Heart left ventricle (tissue), 16 donors: ENCODE data around the gene SETBP1. TPM values are rescaled to one million over a fixed set of nuclear protein-coding genes. Genes with fewer than 3 reads are reported as not detected.

ENCODE experiments used
- ATAC-seq, 4 donors: fragments of 200-7000 bp; cut with Tn5 transposase; one replicate each; pipeline ENCODE4 v1.9.1; 2020 to 2022; ENCODE audit warnings: moderate library complexity in 4 of 4, mild to moderate bottlenecking in 3 of 4, moderate number of reproducible peaks in 1 of 4
- DNase-seq, 5 donors: peaks; one replicate each; pipeline ENCODE4 v3.0.0-alpha.2; 2020
- H3K27ac ChIP-seq, 12 donors: fragments of 200-600 bp; sonication (generic) in 4 of 12; one replicate each; pipeline versions ENCODE4 v1.5.0 to v1.8.0; 2016 to 2022; ENCODE audit warnings: mild to moderate bottlenecking in 2 of 12
- H3K27me3 ChIP-seq, 9 donors: fragments of 200-600 bp; sonication (generic) in 2 of 9; one replicate each; pipeline versions ENCODE4 v1.5.1 to v1.8.0; 2016 to 2022; ENCODE audit warnings: mild to moderate bottlenecking in 3 of 9
- H3K36me3 ChIP-seq, 9 donors: fragments of 200-600 bp; sonication (generic) in 2 of 9; one replicate each; pipeline versions ENCODE4 v1.5.0 to v1.8.0; 2018 to 2022; ENCODE audit warnings: mild to moderate bottlenecking in 2 of 9
- H3K4me1 ChIP-seq, 12 donors: fragments of 200-600 bp; sonication (generic) in 4 of 12; one replicate each; pipeline versions ENCODE4 v1.5.0 to v1.8.0; 2016 to 2022; ENCODE audit warnings: mild to moderate bottlenecking in 3 of 12
- H3K4me3 ChIP-seq, 12 donors: fragments of 200-600 bp; sonication (generic) in 4 of 12; one replicate each; pipeline versions ENCODE4 v1.5.0 to v1.8.0; 2017 to 2022; ENCODE audit warnings: mild to moderate bottlenecking in 9 of 12, moderate library complexity in 4 of 12
- H3K9me3 ChIP-seq, 12 donors: fragments of 200-600 bp; sonication (generic) in 4 of 12; one replicate each; pipeline versions ENCODE4 v1.5.0 to v1.8.0; 2016 to 2022; ENCODE audit warnings: mild to moderate bottlenecking in 1 of 12
- CTCF ChIP-seq, 12 donors: fragments of 200-600 bp; sonication (generic) in 4 of 12; IDR thresholded peaks; one replicate each; pipeline versions ENCODE4 v1.5.0 to v1.8.0; 2018 to 2022; ENCODE audit warnings: antibody characterized with exemption in 12 of 12, mild to moderate bottlenecking in 5 of 12
- POLR2A ChIP-seq, 2 donors: fragments of 450-650 bp; IDR thresholded peaks; one replicate each; pipeline ENCODE4 v1.6.1; 2017; ENCODE audit warnings: antibody characterized with exemption in 2 of 2, mild to moderate bottlenecking in 2 of 2, moderate library complexity in 2 of 2
- WGBS, 4 donors: extraction: QIAGEN DNeasy Blood & Tissue Kit in 2 of 4; methylation state at CpG; one replicate each; pipeline versions ENCODE4 v1.1.5 to v1.1.7; 2013 to 2018; 5-methylcytosine and 5-hydroxymethylcytosine counted together
- intact Hi-C, 10 donors: fragments of 100-400 bp; cut with DNase I; formaldehyde crosslinking; loops; one replicate each; pipeline versions ENCODE4 v1.11.1 to v1.14.2; 2022
- polyA plus RNA-seq, 2 donors: library from polyadenylated mRNA; stranded (reverse); fragments of 200-250 nt; gene quantifications; one replicate each; pipeline ENCODE4 v1.2.3, GENCODE V29; 2013
- total RNA-seq, 9 donors: library from RNA; depleted of rRNA in 2 of 9; stranded (reverse); fragments of >200 nt in 2 of 9; fragmentation: NEBNext Ultra II Directional in 3 of 9; extraction: Animal tissue kit (Norgen Biotek cat#: 25700) in 3 of 9; gene quantifications; one replicate each; pipeline versions ENCODE4 v1.1.0 to v1.2.4, GENCODE V29; 2016 to 2023
- donor health status: ischemic (EF 13 %, LVEDD 7.1; RV severe dilation, severe dysfunction).
- donor health status: healthy with polysubstance abuse.
- donor health status: DM: no; HTN: yes; CAD: no.
- donor health status: DM: no; HTN: no; CAD: no.
- donor health status: ischemic (EF 25% LVEDD 6.9; RV normal size, moderate dysfunction).
- donor health status: ischemic (EF 25% LVEDD 5.7; RV mildly dilated, moderate dysfunction).
- donor health status: healthy.
- donor health status: DM: yes; HTN: yes; CAD: no.
- donor health status: ischemic (EF 35%, LVEDD 5.7; RV mildly dilated, moderate dysfunction).
- donor health status: nonischemic (EF 11% LVEDD 7.7; RV severe dilation, severe dysfunction).
- donor health status: DM: yes; HTN: yes; CAD: no.
- donor health status: PGD.
- donor health status: ischemic (EF 29% LVEDD 5.4; RV normal size, mild dysfunction).
- donor health status: nonischemic (EF 23%, LVEDD 6.1; RV moderate dilation, normal function).

SETBP1 gene
- total and polyA plus RNA-seq, 11 donors: 1.2 to 10.6 (median 5.5) TPM

- 84 to 91% (median 89%) methylated on average over 2 of the region's 2 CpGs for WGBS, 4 donors
- intact Hi-C loops: no loop called here
- H3K4me3 ChIP-seq: no peak overlapping the region
- ATAC-seq: no peak
- peak in 5 of 12 donors; percentile 6 to 45 (median 29) for TF ChIP-seq CTCF (IDR thresholded peaks at IDR 0.05)
- no peak for TF ChIP-seq POLR2A (IDR thresholded peaks at IDR 0.05)
- no peak for DNase-seq
- peaks cover 0 to 13% (median 0%) of the 10 kb centered on the region in 12 donors for H3K4me1 ChIP-seq
- no peaks in the 10 kb centered on the region for H3K9me3 ChIP-seq
- H3K36me3 ChIP-seq: no peaks in the 10 kb centered on the region
- no peaks in the 10 kb centered on the region for H3K27me3 ChIP-seq
- H3K27ac ChIP-seq: no peak overlapping the region
These were observed 292.6 kb downstream of the SETBP1 start for GRCh38 chr18:44973282-44973681.

GRCh38 chr18:44974174-44974573 lies 293.5 kb downstream of the SETBP1 start:
- TF ChIP-seq CTCF (IDR thresholded peaks at IDR 0.05) (no peak), POLR2A (IDR thresholded peaks at IDR 0.05) (no peak)
- no peak overlapping the region for H3K27ac ChIP-seq
- ATAC-seq: no peak
- DNase-seq: no peak
- no peak overlapping the region for H3K4me3 ChIP-seq
- peaks cover 0 to 9% (median 0%) of the 10 kb centered on the region in 12 donors for H3K4me1 ChIP-seq
- H3K9me3 ChIP-seq: no peaks in the 10 kb centered on the region
- WGBS, 4 donors: 91 to 100% (median 96%) methylated on average over 2 of the region's 2 CpGs
- H3K27me3 ChIP-seq: no peaks in the 10 kb centered on the region
- no peaks in the 10 kb centered on the region for H3K36me3 ChIP-seq
- intact Hi-C loops: no loop called here

GRCh38 chr18:44977856-44978255 lies 297.2 kb downstream of the SETBP1 start:
- TF ChIP-seq POLR2A (IDR thresholded peaks at IDR 0.05) (no peak), CTCF (IDR thresholded peaks at IDR 0.05) (no peak)
- no peak overlapping the region for H3K27ac ChIP-seq
- no peaks in the 10 kb centered on the region for H3K36me3 ChIP-seq
- H3K9me3 ChIP-seq: no peaks in the 10 kb centered on the region
- no peak for DNase-seq
- H3K4me1 ChIP-seq: peaks cover 0 to 5% (median 0%) of the 10 kb centered on the region in 12 donors
- no peak for ATAC-seq
- H3K27me3 ChIP-seq: no peaks in the 10 kb centered on the region
- WGBS, 4 donors: 93 to 98% (median 95%) methylated on average over 4 of the region's 4 CpGs
- intact Hi-C loops: no loop called here
- H3K4me3 ChIP-seq: no peak overlapping the region

- H3K4me3 ChIP-seq: no peak overlapping the region
- no peaks in the 10 kb centered on the region for H3K27me3 ChIP-seq
- no peak overlapping the region for H3K27ac ChIP-seq
- no peaks in the 10 kb centered on the region for H3K36me3 ChIP-seq
- 89 to 92% (median 92%) methylated on average over 3 of the region's 3 CpGs for WGBS, 4 donors
- H3K4me1 ChIP-seq: peaks cover 0 to 5% (median 0%) of the 10 kb centered on the region in 12 donors
- TF ChIP-seq POLR2A (IDR thresholded peaks at IDR 0.05) (no peak), CTCF (IDR thresholded peaks at IDR 0.05) (no peak)
- intact Hi-C loops: no loop called here
- DNase-seq (no peak), ATAC-seq (no peak)
- no peaks in the 10 kb centered on the region for H3K9me3 ChIP-seq
These were observed 299.1 kb downstream of the SETBP1 start for GRCh38 chr18:44979748-44980147.
